PC-3 (cell line): ENCODE measurements around the gene RPS6KA2. TPM values are rescaled to one million over a fixed set of nuclear protein-coding genes. Genes with fewer than 3 reads are reported as not detected.

Source experiments
- ATAC-seq: fragments of 200-7000 bp; cut with Tn5 transposase; 2 replicates; pipeline ENCODE4 v1.9.1; 2020; ENCODE audit warnings: mild to moderate bottlenecking, moderate library complexity
- BruUV-seq: library from RNA; stranded (reverse); fragments of 400-500 nt; replicated peaks from 2 replicates; lab custom pipeline; 2021; lab: Mats Ljungman, UMichigan
- CTCF ChIA-PET: fragments of 300-600 bp; sonication (Branson Sonifier 250); formaldehyde crosslinking; loops from one replicate; lab custom pipeline; 2022; ENCODE audit warnings: antibody characterized with exemption; lab: Charles Lee
- POLR2A ChIA-PET: fragments of 300-600 bp; sonication (Branson Sonifier 250); formaldehyde crosslinking; loops from one replicate; lab custom pipeline; 2022; ENCODE audit warnings: antibody characterized with exemption; ENCODE audit not compliant: unreplicated experiment; lab: Charles Lee
- DNase-seq: peaks from one replicate; pipeline ENCODE4 v3.0.0-alpha.2; 2015
- H2AFZ ChIP-seq: fragments of 300-600 bp; sonication (generic); 2 replicates; pipeline ENCODE4 v1.6.0; 2016; ENCODE audit warnings: antibody characterized with exemption, low read length
- H3F3A ChIP-seq: fragments of 300-600 bp; sonication (generic); one replicate; pipeline ENCODE4 v1.6.0; 2017; ENCODE audit warnings: antibody characterized with exemption, low read length, control low read depth, mild to moderate bottlenecking; ENCODE audit not compliant: unreplicated experiment
- H3K27ac ChIP-seq: fragments of 300-600 bp; sonication (generic); 2 replicates; pipeline ENCODE4 v1.5.1; 2016; ENCODE audit warnings: mild to moderate bottlenecking, low read length
- H3K27me3 ChIP-seq: fragments of 300-600 bp; sonication (generic); 2 replicates; pipeline ENCODE4 v1.6.1; 2016; ENCODE audit warnings: low read length, mixed read lengths
- H3K36me3 ChIP-seq: fragments of 300-600 bp; sonication (generic); 2 replicates; pipeline ENCODE4 v1.6.1; 2016; ENCODE audit warnings: low read depth, mixed run types, low read length, mixed read lengths
- H3K4me1 ChIP-seq: fragments of 300-600 bp; sonication (generic); 2 replicates; pipeline ENCODE4 v1.5.1; 2016; ENCODE audit warnings: low read length; ENCODE audit not compliant: insufficient read depth
- H3K4me2 ChIP-seq: fragments of 300-600 bp; sonication (generic); 2 replicates; pipeline ENCODE4 v1.6.0; 2016; ENCODE audit warnings: low read length
- H3K4me3 ChIP-seq: fragments of 300-600 bp; sonication (generic); 2 replicates; pipeline ENCODE4 v1.5.1; 2016; ENCODE audit warnings: mild to moderate bottlenecking, low read length, mixed read lengths
- H3K79me2 ChIP-seq: fragments of 300-600 bp; sonication (generic); 2 replicates; pipeline ENCODE4 v1.6.1; 2017; ENCODE audit warnings: low read length, mixed read lengths
- H3K9ac ChIP-seq: fragments of 300-600 bp; sonication (generic); 2 replicates; pipeline ENCODE4 v1.6.0; 2016; ENCODE audit warnings: mild to moderate bottlenecking, low read length
- H3K9me2 ChIP-seq: fragments of 300-600 bp; sonication (generic); replicated peaks from 2 replicates; pipeline ENCODE4 v1.6.1; 2016; ENCODE audit warnings: mixed run types, low read length, mixed read lengths
- H3K9me3 ChIP-seq: fragments of 300-600 bp; sonication (generic); 2 replicates; pipeline ENCODE4 v1.6.1; 2016; ENCODE audit warnings: low read length, mixed read lengths
- H4K20me1 ChIP-seq: fragments of 300-600 bp; sonication (generic); 2 replicates; pipeline ENCODE4 v1.6.1; 2016; ENCODE audit warnings: low read length, mixed read lengths
- CTCF ChIP-seq: fragments of 300-600 bp; sonication (generic); conservative IDR thresholded peaks from 2 replicates; pipeline ENCODE4 v1.5.1; 2017; ENCODE audit warnings: antibody characterized with exemption, low read depth, mild to moderate bottlenecking, low read length
- EZH2 ChIP-seq: fragments of 300-600 bp; sonication (generic); IDR thresholded peaks from one replicate; pipeline ENCODE4 v1.6.1; 2017; ENCODE audit warnings: antibody characterized with exemption, mild to moderate bottlenecking, low read length; ENCODE audit not compliant: unreplicated experiment
- EZH2phosphoT487 ChIP-seq: fragments of 300-600 bp; sonication (generic); IDR thresholded peaks from 2 replicates; pipeline ENCODE4 v1.6.1; 2018; ENCODE audit warnings: mild to moderate bottlenecking, antibody characterized with exemption, low read length, borderline replicate concordance
- intact Hi-C: fragments of 100-400 bp; cut with micrococcal nuclease; formaldehyde crosslinking; loops from 2 replicates; pipeline ENCODE4 v1.9.0; 2023
- total RNA-seq: library from RNA; depleted of rRNA; stranded (reverse); fragments of >200 nt; gene quantifications from 2 replicates; pipeline ENCODE4 v1.2.3, GENCODE V29; 2014

Gene RPS6KA2
- total RNA-seq, 1 experiment from 2014 or later: 5.1 TPM

- POLR2A ChIA-PET: no interaction called here
- BruUV-seq: no TSS peak
Measured at GRCh38 chr6:166658792-166659150, 31.7 kb upstream of the RPS6KA2 start.

GRCh38 chr6:166658115-166658791, 31.2 kb upstream of the RPS6KA2 start:
- TF ChIP-seq EZH2phosphoT487: no peak
- TF ChIP-seq EZH2: no peak
- TF ChIP-seq CTCF: no peak
- Histone ChIP-seq H3K4me3 (no peak overlapping the region), H3K4me2 (no peak overlapping the region), H2AFZ (no peak overlapping the region), H3K9me2 (no peaks in the 10 kb centered on the region), H4K20me1 (no peaks in the 10 kb centered on the region), H3K9ac (no peak overlapping the region), H3K79me2 (no peaks in the 10 kb centered on the region), H3F3A (no peaks in the 10 kb centered on the region), H3K4me1 (no peaks in the 10 kb centered on the region), H3K27me3 (no peaks in the 10 kb centered on the region), H3K36me3 (no peaks in the 10 kb centered on the region), H3K27ac (no peak overlapping the region), H3K9me3 (no peaks in the 10 kb centered on the region)
- intact Hi-C loops: no loop called here
- ChIA-PET POLR2A (no interaction called here), CTCF (no interaction called here)
- ATAC-seq: no peak
- BruUV-seq: no TSS peak
- DNase-seq: no peak

More at GRCh38 chr6:166658792-166659150, 31.7 kb upstream of the RPS6KA2 start:
- H3K36me3 ChIP-seq: no peaks in the 10 kb centered on the region
- no peak overlapping the region for H3K27ac ChIP-seq
- H4K20me1 ChIP-seq: no peaks in the 10 kb centered on the region
- no peaks in the 10 kb centered on the region for H3K27me3 ChIP-seq
- no peak overlapping the region for H3K4me2 ChIP-seq
- intact Hi-C loops: no loop called here
- no peaks in the 10 kb centered on the region for H3K4me1 ChIP-seq
- H3K9me3 ChIP-seq: no peaks in the 10 kb centered on the region
- no peak overlapping the region for H2AFZ ChIP-seq
- DNase-seq (no peak), ATAC-seq (no peak)
- CTCF ChIA-PET: no interaction called here
- no peak for TF ChIP-seq EZH2phosphoT487
- no peak for TF ChIP-seq CTCF
- TF ChIP-seq EZH2: no peak
- H3K79me2 ChIP-seq: no peaks in the 10 kb centered on the region
- no peaks in the 10 kb centered on the region for H3F3A ChIP-seq
- no peak overlapping the region for H3K4me3 ChIP-seq
- H3K9me2 ChIP-seq: no peaks in the 10 kb centered on the region
- H3K9ac ChIP-seq: no peak overlapping the region

GRCh38 chr6:166657531-166657930, 30.5 kb upstream of the RPS6KA2 start:
- ChIA-PET POLR2A (no interaction called here), CTCF (no interaction called here)
- Histone ChIP-seq H3K27ac (no peak overlapping the region), H3K4me1 (no peaks in the 10 kb centered on the region), H3K4me3 (no peak overlapping the region), H3K36me3 (no peaks in the 10 kb centered on the region), H3K79me2 (no peaks in the 10 kb centered on the region), H3K9me2 (no peaks in the 10 kb centered on the region), H4K20me1 (no peaks in the 10 kb centered on the region), H3K4me2 (no peak overlapping the region), H3K27me3 (no peaks in the 10 kb centered on the region), H3K9ac (no peak overlapping the region), H2AFZ (no peak overlapping the region), H3F3A (no peaks in the 10 kb centered on the region), H3K9me3 (no peaks in the 10 kb centered on the region)
- no TSS peak for BruUV-seq
- no peak for TF ChIP-seq CTCF
- no peak for TF ChIP-seq EZH2
- TF ChIP-seq EZH2phosphoT487: no peak
- DNase-seq (no peak), ATAC-seq (no peak)
- intact Hi-C loops: no loop called here
